HCT116 (cell line): Measurements from ENCODE around the gene CCHCR1. TPM values are rescaled to one million over a fixed set of nuclear protein-coding genes. Genes with fewer than 3 reads are reported as not detected.
"Not testable (repeated sequence)": the region's sequence is repeated elsewhere in the genome, so short reads cannot be mapped to it uniquely, and the experiment has no call there.

Source experiments
- ATAC-seq: fragments of 200-7000 bp; cut with Tn5 transposase; 2 replicates; pipeline ENCODE4 v1.9.1; 2020; ENCODE audit warnings: mild to moderate bottlenecking, moderate library complexity
- BruUV-seq: library from RNA; stranded (reverse); fragments of 400-500 nt; replicated peaks from 2 replicates; lab custom pipeline; 2021; lab: Mats Ljungman, UMichigan
- CTCF ChIA-PET: fragments of 300-600 bp; sonication (Branson Sonifier 250); formaldehyde crosslinking; loops from one replicate; lab custom pipeline; 2021; ENCODE audit warnings: antibody characterized with exemption; lab: Charles Lee
- POLR2A ChIA-PET: fragments of 300-600, 350-600 bp; sonication (Branson Sonifier 250); formaldehyde crosslinking; loops from one replicate; lab custom pipeline; 2021; ENCODE audit warnings: antibody characterized with exemption; lab: Charles Lee
- RAD21 ChIA-PET, 2 experiments: fragments of 300-600 bp; sonication (Branson Sonifier 250); formaldehyde crosslinking; loops; one replicate each; lab custom pipeline; 2023; ENCODE audit warnings: low total read pairs in 2 of 2; ENCODE audit not compliant: uncharacterized antibody in 2 of 2, unreplicated experiment in 2 of 2, low non-redundant PET in 1 of 2; lab: Charles Lee
- DNase-seq: peaks from one replicate; pipeline ENCODE4 v3.0.0-alpha.2; 2010; ENCODE audit warnings: low read depth, low spot score
- H2AFZ ChIP-seq: fragments of 200-600 bp; shearing (Covaris generic), sonication (generic); 2 replicates; pipeline ENCODE4 v1.6.1; 2017; ENCODE audit warnings: low read depth, mixed run types, mixed read lengths, antibody characterized with exemption, low read length; ENCODE audit not compliant: poor library complexity, severe bottlenecking
- H3K27ac ChIP-seq: 2 replicates; pipeline ENCODE4 v1.5.1; 2012; ENCODE audit warnings: low read depth, low read length
- H3K27me3 ChIP-seq: fragments of 200-600 bp; sonication (generic); 2 replicates; pipeline ENCODE4 v1.6.1; 2016; ENCODE audit warnings: mixed run types, low read length, mixed read lengths; ENCODE audit not compliant: insufficient read depth
- H3K36me3 ChIP-seq, 2 experiments: fragments of 200-500 bp in 1 of 2; fragments of 200-600 bp in 1 of 2; sonication (Bioruptor generic) in 1 of 2; sonication (generic) in 1 of 2; 2 replicates each; pipeline versions ENCODE4 v1.5.1 to v1.6.1; 2014 to 2016; ENCODE audit warnings: low read length in 2 of 2, inconsistent platforms in 1 of 2, mixed read lengths in 1 of 2, mixed run types in 1 of 2; ENCODE audit not compliant: insufficient read depth in 2 of 2, control insufficient read depth in 1 of 2
- H3K4me1 ChIP-seq, 2 experiments: fragments of 200-600 bp in 1 of 2; sonication (generic) in 1 of 2; 2 replicates each; pipeline versions ENCODE4 v1.5.1 to v1.6.1; 2012 to 2017; ENCODE audit warnings: low read length in 2 of 2, inconsistent platforms in 1 of 2, mild to moderate bottlenecking in 1 of 2, mixed read lengths in 1 of 2, mixed run types in 1 of 2, moderate library complexity in 1 of 2; ENCODE audit not compliant: insufficient read depth in 2 of 2, control insufficient read depth in 1 of 2
- H3K4me2 ChIP-seq: fragments of 200-600 bp; sonication (generic); 2 replicates; pipeline ENCODE4 v1.6.1; 2017; ENCODE audit warnings: mixed run types, low read length, mixed read lengths
- H3K4me3 ChIP-seq, 2 experiments: fragments of 200-600 bp in 1 of 2; sonication (generic) in 1 of 2; replicated peaks in 1 of 2; 2 replicates each; pipeline ENCODE4 v1.5.1; 2011 to 2016; ENCODE audit warnings: low read length in 2 of 2, control low read depth in 1 of 2, low read depth in 1 of 2, mild to moderate bottlenecking in 1 of 2, mixed read lengths in 1 of 2, mixed run types in 1 of 2
- H3K79me2 ChIP-seq: fragments of 200-600 bp; sonication (generic); 2 replicates; pipeline ENCODE4 v1.6.1; 2017; ENCODE audit warnings: mild to moderate bottlenecking, mixed run types, low read length, moderate library complexity, mixed read lengths; ENCODE audit not compliant: insufficient read depth
- H3K9ac ChIP-seq: fragments of 200-600 bp; sonication (generic); 2 replicates; pipeline ENCODE4 v1.6.1; 2016; ENCODE audit warnings: low read length, mixed read lengths
- H3K9me2 ChIP-seq: fragments of 200-600 bp; sonication (generic), shearing (Covaris generic); 2 replicates; pipeline ENCODE4 v1.6.1; 2017; ENCODE audit warnings: mixed run types, mild to moderate bottlenecking, moderate library complexity; ENCODE audit not compliant: insufficient read depth
- H3K9me3 ChIP-seq, 2 experiments: fragments of 200-500 bp in 1 of 2; fragments of 200-600 bp in 1 of 2; sonication (Bioruptor generic) in 1 of 2; sonication (generic) in 1 of 2; 2 replicates each; pipeline ENCODE4 v1.6.1; 2014 to 2017; ENCODE audit warnings: low read length in 2 of 2, mixed read lengths in 2 of 2, inconsistent platforms in 1 of 2, low read depth in 1 of 2, mild to moderate bottlenecking in 1 of 2, mixed run types in 1 of 2, moderate library complexity in 1 of 2; ENCODE audit not compliant: control insufficient read depth in 1 of 2, insufficient read depth in 1 of 2
- H4K20me1 ChIP-seq: fragments of 200-600 bp; sonication (generic), shearing (Covaris generic); 2 replicates; pipeline ENCODE4 v1.6.1; 2017; ENCODE audit warnings: mixed run types, mild to moderate bottlenecking, moderate library complexity; ENCODE audit not compliant: insufficient read depth
- CBX3 ChIP-seq: IDR thresholded peaks from 2 replicates; pipeline ENCODE4 v1.6.1; 2012; ENCODE audit warnings: low read depth
- CEBPB ChIP-seq: IDR thresholded peaks from 2 replicates; pipeline ENCODE4 v1.6.1; 2012; ENCODE audit warnings: low read depth
- EGR1 ChIP-seq: IDR thresholded peaks from 2 replicates; pipeline ENCODE4 v1.6.1; 2012; ENCODE audit warnings: low read depth
- EZH2 ChIP-seq: fragments of 200-600 bp; sonication (generic); IDR thresholded peaks from 2 replicates; pipeline ENCODE4 v1.6.1; 2017; ENCODE audit warnings: antibody characterized with exemption, mixed run types
- JUND ChIP-seq: IDR thresholded peaks from 2 replicates; pipeline ENCODE4 v1.6.1; 2012
- POLR2A ChIP-seq: IDR thresholded peaks from 2 replicates; pipeline ENCODE4 v1.7.0; 2011; ENCODE audit warnings: borderline replicate concordance; ENCODE audit not compliant: insufficient read depth, insufficient read length; ENCODE audit errors: extremely low read depth
- SIN3A ChIP-seq: IDR thresholded peaks from 2 replicates; pipeline ENCODE4 v1.6.1; 2012; ENCODE audit warnings: low read depth
- SP1 ChIP-seq: IDR thresholded peaks from 2 replicates; pipeline ENCODE4 v1.6.1; 2012; ENCODE audit warnings: low read depth
- TCF7L2 ChIP-seq: IDR thresholded peaks from 2 replicates; pipeline ENCODE4 v1.7.0; 2011; ENCODE audit warnings: borderline replicate concordance, inconsistent platforms; ENCODE audit not compliant: insufficient read depth, insufficient read length; ENCODE audit errors: extremely low read depth
- YY1 ChIP-seq: IDR thresholded peaks from 2 replicates; pipeline ENCODE4 v1.6.1; 2011; ENCODE audit warnings: low read length, low read depth, moderate library complexity, mild to moderate bottlenecking; ENCODE audit not compliant: insufficient replicate concordance; ENCODE audit errors: extremely low read depth
- ZNF274 ChIP-seq: fragments of 200-500 bp; sonication (Bioruptor generic); IDR thresholded peaks from 2 replicates; pipeline ENCODE4 v1.6.1; 2014; ENCODE audit warnings: mild to moderate bottlenecking, low read depth, low read length, inconsistent platforms
- intact Hi-C: fragments of 100-400 bp; cut with micrococcal nuclease; formaldehyde crosslinking; loops from 2 replicates; pipeline ENCODE4 v1.10.0; 2022
- total RNA-seq: library from RNA; stranded (reverse); gene quantifications from one replicate; pipeline ENCODE4 v1.2.1, GENCODE V29; 2021; ENCODE audit not compliant: unreplicated experiment
- TF ChIP-seq, protein P1 (sequence below): IDR thresholded peaks from 2 replicates; pipeline ENCODE4 v1.6.1; 2012

The CCHCR1 gene
- total RNA-seq, 1 experiment from 2014 or later, result 40.7 TPM

DNA sequence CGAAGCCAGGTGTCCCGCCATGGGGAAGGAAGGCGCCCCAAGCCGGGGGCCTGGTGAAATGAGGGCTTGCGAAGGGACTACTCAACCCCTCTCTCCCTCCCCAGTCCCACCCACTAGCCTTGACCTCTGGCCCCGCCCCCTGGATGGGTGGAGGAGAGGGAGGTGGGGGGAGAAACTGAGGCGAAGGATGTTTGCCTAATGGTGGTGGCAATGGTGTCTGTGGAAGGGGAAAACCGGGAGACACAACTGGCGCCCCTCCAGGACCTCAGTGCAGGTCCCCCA, 12.9 kb upstream of the CCHCR1 start, which contains the start of gene POU5F1:
Gene POU5F1 (minus strand): TSS at position 83 of the 282 bp plus-strand sequence. CDS start 62 bp downstream, at position 21.
- H3K79me2 ChIP-seq, result no peaks in the 10 kb centered on the region
- H3K9ac ChIP-seq, result no peak within 1 kb of the TSS
- no peak within 1 kb of the TSS for H2AFZ ChIP-seq
- H3K4me2 ChIP-seq, result no peak within 1 kb of the TSS; the same call in 1 of the 2 replicates
- no peak for DNase-seq
- no peaks in the 10 kb centered on the region for H3K9me3 ChIP-seq
- ChIA-PET POLR2A (no interaction called here), CTCF (no interaction called here), RAD21 (no interaction called here)
- BruUV-seq, result no TSS peak
- intact Hi-C loops, result no loop called here
- H3K4me1 ChIP-seq, result peaks cover 3 to 15% of the 10 kb centered on the region in 2 experiments
- H3K36me3 ChIP-seq, result no peaks in the 10 kb centered on the region
- no peak within 1 kb of the TSS for H3K4me3 ChIP-seq
- H3K27ac ChIP-seq, result no peak within 1 kb of the TSS
- TF ChIP-seq ZNF274 (no peak), YY1 (no peak), TCF7L2 (no peak), CEBPB (no peak), POLR2A (no peak), EGR1 (no peak), SP1 (no peak), JUND (no peak), EZH2 (no peak), CBX3 (no peak), SIN3A (no peak)
- TF ChIP-seq, protein P1, sequence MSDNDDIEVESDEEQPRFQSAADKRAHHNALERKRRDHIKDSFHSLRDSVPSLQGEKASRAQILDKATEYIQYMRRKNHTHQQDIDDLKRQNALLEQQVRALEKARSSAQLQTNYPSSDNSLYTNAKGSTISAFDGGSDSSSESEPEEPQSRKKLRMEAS, result no peak
- ATAC-seq, result no peak
- no peaks in the 10 kb centered on the region for H3K27me3 ChIP-seq
- no peaks in the 10 kb centered on the region for H4K20me1 ChIP-seq
- no peaks in the 10 kb centered on the region for H3K9me2 ChIP-seq

DNA sequence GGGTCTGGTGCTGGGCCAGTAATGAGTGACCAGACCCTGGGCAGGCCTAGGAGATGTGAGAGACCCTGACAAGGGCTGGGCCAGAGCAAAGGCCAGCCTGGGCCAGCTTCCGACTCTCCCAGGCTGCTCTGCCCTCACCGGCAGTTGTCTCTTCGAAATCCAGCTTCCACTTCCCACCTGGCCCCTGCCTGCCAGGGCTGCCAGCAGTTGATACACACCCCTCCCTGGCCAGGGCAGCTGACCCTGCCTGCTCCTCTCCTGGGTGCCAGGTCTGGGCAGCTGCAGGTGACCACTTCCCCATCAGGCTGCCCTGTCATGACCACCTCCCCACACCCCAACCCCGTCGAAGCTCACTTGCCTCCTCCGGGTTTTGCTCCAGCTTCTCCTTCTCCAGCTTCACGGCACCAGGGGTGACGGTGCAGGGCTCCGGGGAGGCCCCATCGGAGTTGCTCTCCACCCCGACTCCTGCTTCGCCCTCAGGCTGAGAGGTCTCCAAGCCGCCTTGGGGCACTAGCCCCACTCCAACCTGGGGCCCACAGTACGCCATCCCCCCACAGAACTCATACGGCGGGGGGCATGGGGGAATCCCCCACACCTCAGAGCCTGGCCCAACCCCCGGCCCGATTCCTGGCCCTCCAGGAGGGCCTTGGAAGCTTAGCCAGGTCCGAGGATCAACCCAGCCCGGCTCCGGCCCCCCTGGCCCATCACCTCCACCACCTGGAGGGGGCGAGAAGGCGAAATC, 12.4 kb upstream of the CCHCR1 start:
- H3K4me3 ChIP-seq, RAD21 ChIA-PET, DNase-seq, intact Hi-C loops, H3K36me3 ChIP-seq, ATAC-seq, BruUV-seq, H3K9me2 ChIP-seq, H3K27ac ChIP-seq, H3K4me2 ChIP-seq, H4K20me1 ChIP-seq, H3K27me3 ChIP-seq, H2AFZ ChIP-seq, CTCF ChIA-PET, H3K9ac ChIP-seq, H3K79me2 ChIP-seq, POLR2A ChIA-PET, H3K9me3 ChIP-seq: not testable (repeated sequence)
- peaks cover 3 to 15% of the 10 kb centered on the region in 2 experiments for H3K4me1 ChIP-seq
